ENCODE results near the gene SPIN2A. TPM values are rescaled to one million over a fixed set of nuclear protein-coding genes. Genes with fewer than 3 reads are reported as not detected.
"Not testable (repeated sequence)": the region's sequence is repeated elsewhere in the genome, so short reads cannot be mapped to it uniquely, and the experiment has no call there.

The SPIN2A gene
- total RNA-seq, 2 donors from 2014 or later, result 1.2 to 1.5 TPM

DNA sequence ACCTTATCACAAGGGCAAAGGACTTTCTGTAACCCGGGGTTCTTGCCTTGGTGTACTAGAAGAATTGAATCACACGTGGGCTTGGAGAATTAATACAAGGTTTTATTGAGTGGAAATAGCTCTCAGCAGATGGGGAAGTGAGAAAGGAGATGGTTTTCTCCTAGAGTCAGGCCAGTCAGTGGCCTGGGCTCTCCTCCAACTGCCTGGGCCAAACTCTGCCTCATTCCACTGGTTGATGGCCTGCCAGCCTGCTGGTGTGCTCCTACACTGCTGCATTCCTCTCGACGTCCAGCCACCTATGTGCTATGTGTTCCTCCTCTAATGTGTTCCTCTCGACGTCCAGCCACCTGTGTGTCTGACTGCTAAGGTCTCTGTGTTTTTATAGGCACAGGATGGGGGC is 35.3 kb upstream of the SPIN2A start:
- H3K9ac ChIP-seq (ENCODE audit: extremely low read depth, low read length, poor library complexity, severe bottlenecking), result no peak overlapping the region
- Mint-ChIP-seq H3K9me3 (peaks cover 31% of the 10 kb centered on the region), H3K27me3 (ENCODE audit: insufficient read depth) (no peaks in the 10 kb centered on the region), H3K4me3 (no peak overlapping the region), H3K36me3 (ENCODE audit: low read depth) (no peaks in the 10 kb centered on the region), H3K4me1 (peaks cover 4% of the 10 kb centered on the region), H3K27ac (no peak overlapping the region)
- no peak overlapping the region for H3K4me3 ChIP-seq (ENCODE audit: low read length)
- DNase-seq, result no peak
- no peaks in the 10 kb centered on the region for H3K36me3 ChIP-seq (ENCODE audit: control insufficient read depth, insufficient read depth, low read length)
- H3K9me3 ChIP-seq (ENCODE audit: control insufficient read depth, low read length), result no peaks in the 10 kb centered on the region
- TF ChIP-seq, protein P1, sequence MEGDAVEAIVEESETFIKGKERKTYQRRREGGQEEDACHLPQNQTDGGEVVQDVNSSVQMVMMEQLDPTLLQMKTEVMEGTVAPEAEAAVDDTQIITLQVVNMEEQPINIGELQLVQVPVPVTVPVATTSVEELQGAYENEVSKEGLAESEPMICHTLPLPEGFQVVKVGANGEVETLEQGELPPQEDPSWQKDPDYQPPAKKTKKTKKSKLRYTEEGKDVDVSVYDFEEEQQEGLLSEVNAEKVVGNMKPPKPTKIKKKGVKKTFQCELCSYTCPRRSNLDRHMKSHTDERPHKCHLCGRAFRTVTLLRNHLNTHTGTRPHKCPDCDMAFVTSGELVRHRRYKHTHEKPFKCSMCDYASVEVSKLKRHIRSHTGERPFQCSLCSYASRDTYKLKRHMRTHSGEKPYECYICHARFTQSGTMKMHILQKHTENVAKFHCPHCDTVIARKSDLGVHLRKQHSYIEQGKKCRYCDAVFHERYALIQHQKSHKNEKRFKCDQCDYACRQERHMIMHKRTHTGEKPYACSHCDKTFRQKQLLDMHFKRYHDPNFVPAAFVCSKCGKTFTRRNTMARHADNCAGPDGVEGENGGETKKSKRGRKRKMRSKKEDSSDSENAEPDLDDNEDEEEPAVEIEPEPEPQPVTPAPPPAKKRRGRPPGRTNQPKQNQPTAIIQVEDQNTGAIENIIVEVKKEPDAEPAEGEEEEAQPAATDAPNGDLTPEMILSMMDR (conservative IDR thresholded peaks at IDR 0.05), result no peak
- H3K4me1 ChIP-seq (ENCODE audit: control insufficient read depth, insufficient read depth, low read length), result no peaks in the 10 kb centered on the region
- 94 to 100% methylated on average over 2 to 6 of the region's 6 CpGs for WGBS, 2 experiments (ENCODE audit: insufficient coverage in 1 of 2, insufficient read length in 1 of 2)
- H3K27me3 ChIP-seq (ENCODE audit: control insufficient read depth, insufficient read depth, low read length, poor library complexity, severe bottlenecking), result no peaks in the 10 kb centered on the region
- no peak overlapping the region for H3K27ac ChIP-seq (ENCODE audit: low read depth, low read length)

DNA sequence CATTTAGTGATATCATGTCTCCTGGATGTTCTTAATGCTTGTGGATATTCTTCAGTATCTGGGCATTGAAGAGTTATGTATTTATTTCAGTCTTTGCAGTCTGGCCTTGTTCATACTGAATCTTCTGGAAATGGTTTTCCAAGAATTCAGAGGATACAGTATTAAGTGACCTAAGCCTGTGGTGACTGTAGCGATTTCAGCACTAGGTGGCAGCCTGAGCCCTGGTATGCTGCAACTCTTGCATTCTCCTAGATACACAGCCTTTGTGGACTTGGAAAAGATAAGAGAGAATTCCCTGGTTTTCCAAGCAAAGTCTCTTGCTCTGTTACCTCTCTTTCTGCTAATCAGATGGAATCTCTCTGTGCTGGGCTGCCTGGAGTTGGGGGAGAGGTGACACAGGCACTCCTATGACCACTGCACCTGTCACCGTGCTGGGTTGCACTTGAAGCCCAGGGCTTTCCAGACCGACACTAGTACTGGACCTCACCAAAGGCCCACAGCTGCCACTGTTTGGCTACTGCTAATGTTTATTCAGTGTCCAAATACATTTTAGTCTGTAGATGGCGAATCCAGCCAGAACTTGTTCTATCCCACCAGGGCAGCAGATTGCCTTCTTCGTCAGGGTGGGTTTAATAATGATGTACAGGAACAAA is 19.3 kb upstream of the SPIN2A start:
- Mint-ChIP-seq H3K4me3 (no peak overlapping the region), H3K27ac (peak overlapping the region; percentile 79), H3K9me3 (peaks cover 86% of the 10 kb centered on the region), H3K27me3 (ENCODE audit: insufficient read depth) (no peaks in the 10 kb centered on the region), H3K4me1 (peaks cover 2% of the 10 kb centered on the region), H3K36me3 (ENCODE audit: low read depth) (peaks cover 7% of the 10 kb centered on the region)
- Histone ChIP-seq H3K9ac (ENCODE audit: extremely low read depth, low read length, poor library complexity, severe bottlenecking) (no peak overlapping the region), H3K27ac (ENCODE audit: low read depth, low read length) (no peak overlapping the region), H3K27me3 (ENCODE audit: control insufficient read depth, insufficient read depth, low read length, poor library complexity, severe bottlenecking) (no peaks in the 10 kb centered on the region), H3K9me3 (ENCODE audit: control insufficient read depth, low read length) (peaks cover 10% of the 10 kb centered on the region), H3K36me3 (ENCODE audit: control insufficient read depth, insufficient read depth, low read length) (no peaks in the 10 kb centered on the region), H3K4me3 (ENCODE audit: low read length) (no peak overlapping the region), H3K4me1 (ENCODE audit: control insufficient read depth, insufficient read depth, low read length) (no peaks in the 10 kb centered on the region)
- DNase-seq, result peak; percentile 80
- 80 to 100% methylated on average over 2 to 5 of the region's 5 CpGs for WGBS, 2 experiments (ENCODE audit: insufficient coverage in 1 of 2, insufficient read length in 1 of 2)
- TF ChIP-seq, protein P1 (conservative IDR thresholded peaks at IDR 0.05), result peak; percentile 76

DNA sequence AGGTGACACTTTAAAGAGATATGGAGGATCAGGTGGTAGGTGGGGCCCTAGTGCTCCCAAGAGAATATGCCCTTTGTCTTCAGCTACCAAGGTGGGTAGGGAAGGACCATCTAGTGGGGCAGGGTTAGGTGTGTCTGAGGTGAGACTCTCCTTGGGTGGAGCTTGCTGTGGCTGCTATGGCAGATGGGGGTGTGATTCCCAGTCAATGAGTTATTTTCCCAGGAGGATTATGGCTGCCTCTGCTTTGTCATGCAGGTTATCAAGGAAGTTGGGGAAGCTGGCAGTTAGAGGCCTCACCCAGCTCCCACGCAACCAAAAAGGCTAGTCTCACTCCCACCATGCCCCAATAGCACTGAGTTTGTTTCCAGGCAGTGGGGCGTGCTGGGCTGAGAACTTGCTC is 18.0 kb upstream of the SPIN2A start:
- Histone ChIP-seq H3K36me3 (ENCODE audit: control insufficient read depth, insufficient read depth, low read length) (no peaks in the 10 kb centered on the region), H3K9me3 (ENCODE audit: control insufficient read depth, low read length) (peaks cover 10% of the 10 kb centered on the region), H3K9ac (ENCODE audit: extremely low read depth, low read length, poor library complexity, severe bottlenecking) (no peak overlapping the region), H3K4me3 (ENCODE audit: low read length) (no peak overlapping the region), H3K27me3 (ENCODE audit: control insufficient read depth, insufficient read depth, low read length, poor library complexity, severe bottlenecking) (no peaks in the 10 kb centered on the region), H3K4me1 (ENCODE audit: control insufficient read depth, insufficient read depth, low read length) (no peaks in the 10 kb centered on the region), H3K27ac (ENCODE audit: low read depth, low read length) (no peak overlapping the region)
- peaks cover 86% of the 10 kb centered on the region for H3K9me3 Mint-ChIP-seq
- WGBS, 2 experiments (ENCODE audit: insufficient coverage in 1 of 2, insufficient read length in 1 of 2), result 93% methylated on average over 2 of the region's 2 CpGs; no CpG with 5 or more reads in 1 of the 2 experiments
- H3K4me1 Mint-ChIP-seq, result peaks cover 2% of the 10 kb centered on the region
- H3K27me3 Mint-ChIP-seq (ENCODE audit: insufficient read depth), result no peaks in the 10 kb centered on the region
- no peak overlapping the region for H3K4me3 Mint-ChIP-seq
- TF ChIP-seq, protein P1 (conservative IDR thresholded peaks at IDR 0.05), result no peak
- DNase-seq, result no peak
- H3K27ac Mint-ChIP-seq, result peak overlapping the region; percentile 58
- H3K36me3 Mint-ChIP-seq (ENCODE audit: low read depth), result peaks cover 7% of the 10 kb centered on the region

DNA sequence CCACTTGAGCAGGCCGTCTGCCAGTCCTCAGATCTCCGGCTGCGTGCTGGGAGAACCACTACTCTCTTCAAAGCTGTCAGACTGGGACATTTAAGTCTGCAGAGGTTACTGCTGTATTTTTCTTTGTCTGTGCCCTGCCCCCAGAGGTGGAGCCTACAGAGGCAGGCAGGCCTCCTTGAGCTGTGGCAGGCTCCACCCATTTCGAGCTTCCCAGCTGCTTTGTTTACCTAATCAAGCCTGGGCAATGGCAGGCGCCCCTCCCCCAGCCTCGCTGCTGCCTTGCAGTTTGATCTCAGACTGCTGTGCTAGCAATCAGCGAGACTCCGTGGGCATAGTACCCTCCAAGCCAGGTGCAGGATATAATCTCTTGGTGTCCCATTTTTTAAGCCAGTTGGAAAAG is 15.0 kb upstream of the SPIN2A start:
- DNase-seq; H3K27me3 ChIP-seq (ENCODE audit: control insufficient read depth, insufficient read depth, low read length, poor library complexity, severe bottlenecking); H3K27ac Mint-ChIP-seq; H3K36me3 Mint-ChIP-seq (ENCODE audit: low read depth); H3K27me3 Mint-ChIP-seq (ENCODE audit: insufficient read depth); H3K4me1 Mint-ChIP-seq; H3K4me1 ChIP-seq (ENCODE audit: control insufficient read depth, insufficient read depth, low read length); H3K27ac ChIP-seq (ENCODE audit: low read depth, low read length); H3K9ac ChIP-seq (ENCODE audit: extremely low read depth, low read length, poor library complexity, severe bottlenecking); H3K4me3 Mint-ChIP-seq; H3K4me3 ChIP-seq (ENCODE audit: low read length); H3K36me3 ChIP-seq (ENCODE audit: control insufficient read depth, insufficient read depth, low read length): not testable (repeated sequence)
- H3K9me3 Mint-ChIP-seq, result peaks cover 84% of the 10 kb centered on the region
- peaks cover 15% of the 10 kb centered on the region for H3K9me3 ChIP-seq (ENCODE audit: control insufficient read depth, low read length)
- WGBS, 2 experiments (ENCODE audit: insufficient coverage in 1 of 2, insufficient read length in 1 of 2), result 84% methylated on average over 8 of the region's 8 CpGs; no CpG with 5 or more reads in 1 of the 2 experiments
